ENCODE measurements around the gene CMBL.
"Not testable (repeated sequence)": the region's sequence is repeated elsewhere in the genome, so short reads cannot be mapped to it uniquely, and the experiment has no call there.

Gene CMBL

DNA sequence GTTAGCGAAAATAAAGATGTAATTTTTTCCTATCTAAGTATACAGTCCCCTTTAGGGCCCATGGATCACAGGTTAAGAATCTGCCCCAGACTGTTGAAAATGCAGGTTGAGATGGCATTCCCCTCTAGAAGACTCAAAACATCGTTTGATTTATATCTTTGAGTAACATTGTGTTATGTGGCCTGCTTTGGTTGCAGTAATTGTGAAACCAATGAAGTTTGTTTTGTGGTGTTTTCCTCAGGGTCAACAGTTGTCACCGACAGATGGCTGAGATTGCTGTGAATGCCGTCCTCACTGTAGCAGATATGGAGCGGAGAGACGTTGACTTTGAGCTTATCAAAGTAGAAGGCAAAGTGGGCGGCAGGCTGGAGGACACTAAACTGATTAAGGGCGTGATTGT is 49.8 kb downstream of the CMBL start:
- DNase-seq (ENCODE audit: low read depth in 3 of 3) = no peak

DNA sequence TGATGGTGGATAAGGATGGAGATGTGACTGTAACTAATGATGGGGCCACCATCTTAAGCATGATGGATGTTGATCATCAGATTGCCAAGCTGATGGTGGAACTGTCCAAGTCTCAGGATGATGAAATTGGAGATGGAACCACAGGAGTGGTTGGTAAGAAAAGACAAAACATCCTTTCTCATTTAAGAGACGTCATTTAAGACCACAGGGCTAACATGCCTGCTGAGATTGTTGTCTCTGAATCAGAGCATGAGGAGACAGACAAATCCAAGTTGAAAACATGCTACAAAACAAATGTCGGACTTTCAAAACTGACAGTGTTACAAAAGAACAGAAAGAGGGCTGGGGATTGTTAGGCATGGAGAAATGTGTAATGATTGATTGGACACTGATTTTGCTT is 53.0 kb downstream of the CMBL start:
- DNase-seq (ENCODE audit: low read depth in 3 of 3) = no peak

DNA sequence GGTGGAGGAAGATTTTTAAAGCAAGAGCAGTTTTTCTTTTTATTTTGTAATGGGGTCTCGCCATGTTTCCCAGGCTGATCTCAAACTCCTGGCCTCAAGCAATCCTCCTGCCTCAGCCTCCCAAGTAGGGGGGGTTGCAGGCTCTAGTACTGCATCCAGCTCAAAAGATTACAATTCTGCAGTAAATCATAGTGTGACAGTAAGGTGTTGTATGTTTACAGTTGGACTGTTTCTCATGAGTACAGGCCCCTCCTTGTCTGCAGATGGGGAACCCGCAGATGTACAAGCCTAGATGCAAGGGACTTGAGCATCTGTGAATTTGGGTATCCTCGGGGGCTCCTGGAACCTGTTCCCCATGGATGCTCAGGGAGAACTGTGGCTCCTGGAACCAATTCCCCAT is 54.3 kb downstream of the CMBL start:
- DNase-seq (ENCODE audit: low read depth in 3 of 3) = no peak

DNA sequence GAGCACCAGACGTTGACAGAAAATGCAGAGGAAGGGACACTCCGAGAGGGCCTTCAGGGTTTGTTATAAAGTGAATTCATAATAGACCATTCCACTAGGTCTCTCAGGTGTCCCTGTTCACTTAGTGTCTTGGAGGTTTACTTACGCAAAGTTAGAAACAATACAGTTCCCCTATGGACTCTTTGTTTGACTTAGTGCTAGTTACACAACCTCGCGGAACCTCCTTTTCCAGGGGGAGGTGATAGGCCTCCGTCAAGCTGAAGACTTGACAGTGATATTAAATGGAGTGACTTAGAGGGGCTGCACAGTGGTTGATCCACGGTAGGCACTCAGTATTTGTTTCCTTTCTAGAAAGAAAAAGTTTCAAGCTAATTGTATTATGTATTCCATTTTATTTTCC is 56.3 kb downstream of the CMBL start:
- DNase-seq (ENCODE audit: low read depth in 3 of 3) = no peak

DNA sequence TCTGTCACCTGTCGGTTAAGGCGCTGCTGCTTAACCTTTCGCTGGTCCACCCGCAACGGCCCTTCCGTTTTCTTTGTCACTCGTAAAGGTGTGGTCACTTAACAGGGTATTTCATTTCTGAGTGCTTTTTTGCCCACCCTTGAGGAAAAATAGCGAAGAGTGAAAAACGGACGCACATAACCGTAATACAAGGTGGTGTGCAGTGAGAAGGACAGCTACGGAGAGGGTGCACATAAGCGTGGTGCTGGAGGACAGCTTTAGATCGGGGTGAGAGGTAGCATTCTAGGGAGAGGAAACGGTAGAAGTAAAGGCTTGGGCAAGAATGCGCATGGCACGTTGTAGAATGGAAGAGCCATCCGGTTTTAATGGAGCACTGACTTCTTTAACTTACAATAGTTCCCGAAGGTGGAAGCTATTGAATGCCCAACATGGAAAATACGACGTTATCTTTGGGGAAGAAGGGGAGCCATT is 56.9 kb downstream of the CMBL start:
- DNase-seq (ENCODE audit: low read depth in 3 of 3) = no peak

DNA sequence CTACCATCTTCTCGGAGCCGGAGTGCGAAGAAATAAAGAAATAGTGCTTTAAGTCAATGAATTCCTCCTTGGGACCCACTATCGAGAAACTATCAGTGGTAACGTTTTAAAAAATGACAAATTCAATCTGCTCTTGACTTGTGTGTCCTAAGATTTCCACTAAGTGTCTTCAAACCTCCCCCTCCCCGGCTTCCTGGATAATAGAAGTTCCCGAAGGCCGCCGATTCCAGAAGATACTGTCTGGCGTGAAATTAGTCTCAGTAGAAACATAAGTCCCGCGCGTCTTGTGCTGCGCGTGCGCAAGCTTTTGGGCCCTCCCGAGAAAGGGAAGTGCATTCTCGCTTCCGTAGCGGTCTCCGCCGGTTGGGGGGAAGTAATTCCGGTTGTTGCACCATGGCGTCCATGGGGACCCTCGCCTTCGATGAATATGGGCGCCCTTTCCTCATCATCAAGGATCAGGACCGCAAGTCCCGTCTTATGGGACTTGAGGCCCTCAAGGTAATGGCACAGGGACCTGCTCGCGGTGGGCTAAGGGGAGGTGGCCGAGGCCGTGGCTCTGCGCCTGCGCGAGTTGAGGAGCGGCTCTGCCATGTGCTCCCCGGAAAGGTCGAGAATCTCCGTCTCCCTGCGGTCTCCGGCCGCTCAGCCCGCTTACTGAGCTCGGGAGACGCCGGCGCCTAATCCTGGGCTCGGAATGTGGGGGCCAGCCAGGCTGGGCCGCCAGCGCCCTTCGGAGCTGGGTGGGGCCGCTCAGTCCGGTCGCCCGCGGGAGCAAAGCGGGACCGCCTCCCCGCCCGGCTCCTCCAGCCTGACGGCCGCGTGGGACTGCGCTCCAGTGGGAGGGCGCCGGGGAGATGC is 57.5 kb downstream of the CMBL start, which contains the start of gene CCT5:
Gene CCT5 (plus strand): TSS at position 333 of the 858 bp plus-strand sequence. CDS start 61 bp downstream, at position 394.
- DNase-seq (ENCODE audit: low read depth in 3 of 3) = peak; percentile 70 to 83 (median 78)

DNA sequence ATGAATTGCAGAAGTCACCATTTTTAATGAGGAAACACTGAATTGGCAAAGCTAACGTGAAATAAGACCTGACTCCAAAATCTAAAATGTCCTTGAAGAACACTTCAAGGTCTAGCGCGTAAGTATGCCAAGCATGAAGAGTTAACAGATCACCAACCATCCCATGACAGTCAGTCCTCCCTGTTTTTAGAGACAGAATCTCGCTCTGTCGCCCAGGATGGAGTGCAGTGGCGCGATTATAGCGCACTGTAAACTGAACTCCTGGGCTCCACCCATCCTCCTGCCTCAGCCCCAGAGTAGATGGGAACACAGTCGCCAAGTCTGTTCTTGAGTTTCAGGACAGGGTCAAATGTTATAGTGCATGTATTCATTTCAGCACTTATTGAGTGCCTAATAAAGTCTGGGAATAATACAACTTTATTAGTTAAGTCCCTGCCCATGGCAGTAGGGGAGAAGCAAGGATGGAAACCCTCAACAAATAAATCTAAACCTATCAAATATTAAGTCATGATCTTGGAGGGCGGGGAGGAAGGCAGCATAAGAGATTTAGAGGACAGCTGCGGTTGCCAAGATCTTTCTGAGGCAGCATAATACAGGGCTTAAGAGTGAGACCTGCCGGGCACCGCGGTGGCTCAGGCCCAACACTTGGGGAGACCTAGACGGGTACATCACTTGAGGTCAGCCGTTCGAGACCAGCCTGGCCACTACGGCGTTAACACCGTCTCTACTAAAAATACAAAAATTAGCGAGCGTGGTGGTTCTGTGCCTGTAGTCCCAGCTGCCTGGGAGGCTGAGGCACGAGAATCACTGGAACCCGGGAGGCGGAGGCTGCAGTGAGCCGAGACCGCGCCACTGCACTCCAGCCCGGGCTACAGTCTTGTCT is 59.1 kb downstream of the CMBL start:
- DNase-seq (ENCODE audit: low read depth in 3 of 3) = no peak

DNA sequence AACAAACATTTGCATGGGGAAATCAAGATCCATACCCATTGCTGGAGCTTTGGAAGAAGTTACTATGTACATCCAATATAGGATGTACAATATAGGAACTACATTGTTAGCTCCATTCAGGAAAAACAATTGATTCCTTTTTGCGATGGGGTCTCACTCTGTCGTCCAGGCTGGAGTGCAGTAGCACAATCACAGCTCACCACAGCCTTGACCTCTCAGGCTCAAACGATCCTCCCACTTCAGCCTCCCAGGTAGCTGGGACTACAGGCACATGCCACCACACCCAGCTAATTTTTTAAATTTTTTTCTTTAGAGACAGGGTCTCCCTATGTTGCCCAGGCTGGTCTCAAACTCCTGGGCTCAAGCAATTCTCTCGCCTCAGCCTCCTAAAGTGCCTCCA is 60.5 kb downstream of the CMBL start:
- not testable (repeated sequence) for DNase-seq (ENCODE audit: low read depth in 3 of 3)

DNA sequence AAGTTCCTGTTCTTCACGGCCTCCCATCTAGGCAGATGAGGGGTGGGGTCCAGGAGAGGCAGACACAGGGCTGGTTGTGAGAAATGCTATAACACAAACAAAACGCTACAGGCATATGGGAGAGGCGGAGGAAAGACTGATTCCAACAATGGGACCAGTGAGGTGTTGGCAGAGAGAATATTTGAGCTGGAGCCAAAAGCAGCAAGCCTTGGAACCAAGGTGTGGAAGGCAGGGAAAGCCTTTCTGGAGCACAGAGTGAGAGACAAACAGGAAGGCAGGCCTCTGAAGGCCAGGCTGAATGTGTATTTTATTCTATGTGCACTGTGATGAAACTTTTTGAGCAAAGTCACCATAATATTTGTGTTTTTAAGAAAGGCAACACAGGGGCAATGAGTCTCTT is 60.9 kb downstream of the CMBL start:
- no peak for DNase-seq (ENCODE audit: low read depth in 3 of 3)

DNA sequence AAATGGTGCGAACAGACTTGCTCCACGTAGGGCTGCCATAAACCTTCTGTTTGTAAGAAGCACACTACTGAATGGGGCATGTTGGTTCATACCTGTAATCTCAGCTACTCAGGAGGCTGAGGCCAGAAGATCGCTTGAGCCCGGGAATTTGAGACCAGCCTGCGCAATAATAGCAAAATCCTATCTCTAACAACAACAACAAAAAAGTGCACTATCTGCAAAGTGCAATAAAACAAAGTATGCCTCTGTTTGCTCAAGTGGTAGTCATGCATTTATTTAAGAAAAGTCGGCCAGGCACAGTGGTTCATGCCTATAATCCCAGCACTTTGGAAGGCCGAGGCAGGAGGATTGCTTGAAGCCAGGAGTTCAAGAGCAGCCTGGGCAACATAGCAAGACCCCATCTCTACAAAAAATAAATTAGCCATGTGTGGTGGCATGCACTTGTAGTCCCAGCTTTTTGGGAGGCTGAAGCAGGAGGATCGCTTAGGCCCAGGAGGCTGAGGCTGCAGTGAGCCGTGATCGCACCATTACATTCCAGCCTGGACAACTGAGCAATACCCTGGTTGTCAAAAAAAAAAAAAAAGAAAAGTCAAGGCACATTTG is 63.3 kb downstream of the CMBL start:
- no peak for DNase-seq (ENCODE audit: low read depth in 3 of 3)

DNA sequence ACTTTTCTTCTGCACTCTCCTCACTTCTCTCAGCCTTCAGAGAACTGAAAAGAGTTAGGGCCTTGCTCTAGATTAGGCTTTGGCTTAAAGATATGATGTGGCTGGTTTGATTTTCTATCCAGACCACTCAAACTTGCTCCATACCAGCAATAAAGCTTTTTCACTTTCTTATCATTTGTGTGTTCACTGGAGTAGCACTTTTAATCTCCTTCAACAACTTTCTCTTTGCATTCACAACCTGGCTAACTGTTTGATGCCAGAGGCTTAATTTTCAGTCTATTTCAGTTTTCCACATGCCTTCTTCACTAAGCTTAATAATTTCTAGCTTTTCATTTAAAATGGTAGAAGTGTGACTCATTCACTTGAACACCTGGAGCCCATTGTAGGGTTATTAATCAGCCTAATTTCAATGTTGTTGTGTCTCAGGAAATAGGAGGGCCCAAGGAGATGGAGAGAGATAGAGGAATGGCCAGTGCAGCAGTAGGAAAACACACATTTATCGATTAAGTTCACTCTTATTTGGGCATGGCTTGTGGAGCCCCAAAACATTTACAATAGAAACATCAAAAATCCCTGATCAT is 64.0 kb downstream of the CMBL start:
- DNase-seq (ENCODE audit: low read depth in 3 of 3) = no peak

DNA sequence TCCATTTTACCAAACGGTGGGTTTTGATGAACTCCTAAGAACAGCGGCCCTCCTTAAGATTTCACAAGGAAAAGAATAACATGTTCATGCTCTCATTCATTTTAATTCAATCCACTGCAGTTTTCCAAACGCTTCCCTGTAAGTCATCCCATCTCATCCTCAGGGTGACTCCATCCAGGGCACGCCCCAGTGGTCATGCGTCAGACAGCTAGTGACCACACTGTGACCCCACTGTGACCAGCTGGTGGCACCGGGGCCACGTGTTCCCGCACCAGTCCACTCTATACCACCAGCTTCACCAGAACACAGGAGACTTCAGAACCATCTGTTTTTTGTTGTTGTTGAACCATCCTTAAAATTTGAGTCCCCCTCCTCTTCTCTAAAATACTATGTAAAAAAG is 72.4 kb downstream of the CMBL start:
- no peak for DNase-seq (ENCODE audit: low read depth in 3 of 3)

DNA sequence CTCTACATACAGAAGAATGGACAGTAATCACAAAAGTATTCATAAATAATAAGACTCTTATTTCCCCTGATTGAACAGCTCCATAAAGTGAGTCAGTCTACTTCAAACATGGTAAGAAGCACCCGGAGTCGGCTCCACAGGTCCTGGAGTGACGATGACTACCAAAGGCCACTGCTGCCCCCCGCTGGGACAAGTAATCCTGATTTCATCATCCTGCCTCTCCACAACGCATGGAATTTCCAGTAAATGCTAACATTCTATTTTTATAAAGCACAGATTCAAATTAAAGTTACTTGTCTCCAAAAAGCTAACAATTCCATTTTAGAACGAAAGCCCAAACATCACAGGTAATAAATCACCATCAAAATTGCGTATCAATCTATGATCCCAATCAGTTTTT is 74.2 kb downstream of the CMBL start:
- no peak for DNase-seq (ENCODE audit: low read depth in 3 of 3)

DNA sequence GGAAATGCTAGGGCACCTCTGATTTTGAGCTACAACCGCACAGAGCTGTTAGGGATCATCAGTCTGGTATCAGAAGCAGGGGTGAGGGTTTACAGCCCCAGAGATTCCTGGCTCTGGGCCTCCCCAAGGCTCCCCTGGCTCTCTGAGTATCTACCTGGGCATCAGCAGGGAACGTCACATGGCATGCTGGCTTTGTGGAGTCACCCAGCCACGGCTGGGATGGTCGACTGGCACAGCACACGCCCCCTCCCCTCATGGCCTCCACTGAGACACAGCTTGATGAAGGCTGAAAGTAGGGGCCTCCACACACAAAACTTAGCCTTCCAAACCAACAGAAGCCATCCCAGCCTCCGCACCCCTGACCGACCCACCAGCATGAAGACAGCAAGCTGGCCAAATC is 74.7 kb downstream of the CMBL start:
- DNase-seq (ENCODE audit: low read depth in 3 of 3) = no peak

DNA sequence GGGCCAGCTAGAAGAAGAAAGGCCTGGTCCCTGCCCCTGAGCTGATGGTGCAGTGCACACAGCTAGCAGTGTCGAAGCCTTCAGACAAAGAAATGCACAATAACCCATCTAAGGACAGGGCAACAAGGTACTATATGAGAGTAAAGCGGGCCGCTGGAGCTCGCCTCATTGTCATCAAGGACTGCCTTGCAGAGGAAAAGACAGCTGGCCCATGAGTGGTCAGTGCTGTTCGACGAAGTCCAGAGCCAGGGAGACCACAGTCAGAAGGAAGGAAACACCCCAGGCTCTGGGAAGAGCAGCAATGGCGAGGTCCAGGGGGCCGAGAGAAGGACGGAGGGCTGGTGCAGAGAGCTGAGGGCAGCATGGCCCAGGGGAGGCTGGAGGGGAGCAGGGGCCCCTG is 75.3 kb downstream of the CMBL start:
- no peak for DNase-seq (ENCODE audit: low read depth in 3 of 3)

DNA sequence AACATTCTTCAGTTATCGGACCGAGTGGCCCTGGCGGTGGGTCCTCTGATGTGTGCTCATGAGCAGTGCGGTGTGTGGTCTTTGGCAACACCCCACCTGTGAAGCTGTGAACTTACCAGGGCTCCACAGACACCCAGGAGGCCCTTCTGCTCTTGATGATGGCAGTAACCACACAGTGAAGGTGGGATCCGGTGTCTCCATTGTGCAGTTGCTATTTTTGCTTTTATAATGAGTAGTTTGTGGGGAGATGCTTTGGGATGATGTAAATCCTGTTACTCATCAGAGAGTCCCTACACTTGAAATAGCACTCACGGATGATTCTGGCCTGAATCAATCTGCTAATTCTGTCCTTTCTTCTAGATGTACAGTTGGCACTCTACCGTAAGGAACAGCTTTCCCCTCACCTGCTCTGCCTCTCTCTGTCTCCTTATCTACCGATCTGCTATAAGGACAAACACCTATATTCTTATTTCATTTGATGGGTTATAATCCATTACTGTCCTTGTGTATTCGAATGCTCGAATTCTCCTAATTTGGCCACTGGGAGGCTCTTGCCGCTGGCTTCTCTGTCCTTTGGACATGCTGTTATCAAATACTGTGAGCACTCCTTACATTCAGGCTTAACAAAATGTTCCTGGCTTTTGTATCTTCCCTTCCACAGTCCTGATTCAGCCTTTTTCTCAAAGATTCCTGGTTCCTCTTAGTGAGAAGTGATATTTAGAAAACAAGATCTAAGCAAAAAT is 78.2 kb downstream of the CMBL start:
- no peak for DNase-seq (ENCODE audit: low read depth in 3 of 3)

DNA sequence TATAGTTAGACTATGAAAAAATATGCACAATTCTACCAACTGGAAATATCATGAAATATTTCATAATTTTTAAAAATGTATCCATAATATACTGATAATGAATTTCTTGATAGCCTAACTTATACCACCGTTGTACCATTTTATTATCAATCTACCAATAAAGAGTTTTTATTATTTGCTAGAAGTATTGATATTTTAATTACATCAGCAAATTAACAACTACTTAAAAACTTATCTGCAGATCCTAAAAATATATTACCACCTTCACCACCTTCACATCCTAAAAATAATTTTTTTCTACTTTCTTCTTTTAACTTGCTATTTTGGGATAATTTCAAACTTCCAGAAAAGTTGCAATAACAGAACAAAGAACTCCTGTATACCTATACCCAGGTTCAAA is 79.4 kb downstream of the CMBL start:
- no peak for DNase-seq (ENCODE audit: low read depth in 3 of 3)
